H9 (cell line): ENCODE results near the gene POC1B. TPM values are rescaled to one million over a fixed set of nuclear protein-coding genes. Genes with fewer than 3 reads are reported as not detected.
A peak's percentile ranks its signal among the peaks of the same experiment; 100 is the strongest.

Experiments used
- DNase-seq: peaks from one replicate; pipeline ENCODE4 v3.0.0-alpha.2; 2017
- H2AFZ ChIP-seq: one replicate; pipeline ENCODE4 v1.6.1; 2013; ENCODE audit warnings: mild to moderate bottlenecking, low read length, control low read depth, moderate library complexity
- H2AK5ac ChIP-seq: 2 replicates; pipeline ENCODE4 v1.6.1; 2013; ENCODE audit warnings: low read length, control low read depth, mixed read lengths; ENCODE audit not compliant: insufficient read length
- H2BK120ac ChIP-seq: one replicate; pipeline ENCODE4 v1.6.1; 2013; ENCODE audit warnings: low read depth, mild to moderate bottlenecking, low read length, control low read depth, inconsistent platforms; ENCODE audit not compliant: poor library complexity, severe bottlenecking
- H2BK12ac ChIP-seq: 2 replicates; pipeline ENCODE4 v1.6.1; 2013; ENCODE audit warnings: low read length, control low read depth, mixed read lengths, low read depth; ENCODE audit not compliant: insufficient read length
- H2BK15ac ChIP-seq: 2 replicates; pipeline ENCODE4 v1.6.1; 2013; ENCODE audit warnings: low read depth, low read length, control low read depth
- H2BK20ac ChIP-seq: one replicate; pipeline ENCODE4 v1.6.1; 2013; ENCODE audit warnings: low read depth, mild to moderate bottlenecking, low read length, control low read depth, inconsistent platforms; ENCODE audit not compliant: poor library complexity, severe bottlenecking
- H2BK5ac ChIP-seq: 2 replicates; pipeline ENCODE4 v1.6.1; 2013; ENCODE audit warnings: low read length, control low read depth, mixed read lengths; ENCODE audit not compliant: insufficient read length
- H3K14ac ChIP-seq: 2 replicates; pipeline ENCODE4 v1.6.1; 2013; ENCODE audit warnings: low read length, control low read depth; ENCODE audit not compliant: insufficient read depth
- H3K18ac ChIP-seq: 2 replicates; pipeline ENCODE4 v1.6.1; 2013; ENCODE audit warnings: low read depth, mild to moderate bottlenecking, mixed read lengths, low read length, control low read depth; ENCODE audit not compliant: insufficient read length
- H3K23ac ChIP-seq: 2 replicates; pipeline ENCODE4 v1.6.1; 2013; ENCODE audit warnings: low read length, control low read depth, mixed read lengths, low read depth; ENCODE audit not compliant: insufficient read length
- H3K23me2 ChIP-seq: 2 replicates; pipeline ENCODE4 v1.6.1; 2013; ENCODE audit warnings: low read depth, mild to moderate bottlenecking, mixed read lengths, low read length, control low read depth; ENCODE audit not compliant: insufficient read length, poor library complexity, severe bottlenecking
- H3K27ac ChIP-seq: 2 replicates; pipeline ENCODE4 v1.5.1; 2013; ENCODE audit warnings: low read length, control low read depth, mixed read lengths, low read depth; ENCODE audit not compliant: insufficient read length
- H3K27me3 ChIP-seq: 2 replicates; pipeline ENCODE4 v1.6.1; 2013; ENCODE audit warnings: low read length, control low read depth, inconsistent platforms; ENCODE audit not compliant: insufficient read depth
- H3K4ac ChIP-seq: 2 replicates; pipeline ENCODE4 v1.6.1; 2013; ENCODE audit warnings: low read depth, mild to moderate bottlenecking, control low read depth, inconsistent platforms, low read length, moderate library complexity
- H3K4me1 ChIP-seq: 2 replicates; pipeline ENCODE4 v1.6.1; 2013; ENCODE audit warnings: low read length, control low read depth, inconsistent platforms; ENCODE audit not compliant: insufficient read depth
- H3K4me2 ChIP-seq: 2 replicates; pipeline ENCODE4 v1.6.1; 2013; ENCODE audit warnings: low read length, control low read depth, mixed read lengths; ENCODE audit not compliant: insufficient read length, insufficient read depth
- H3K56ac ChIP-seq: 2 replicates; pipeline ENCODE4 v1.6.1; 2013; ENCODE audit warnings: low read depth, mild to moderate bottlenecking, mixed read lengths, low read length, control low read depth; ENCODE audit not compliant: insufficient read length
- H3K79me1 ChIP-seq: 2 replicates; pipeline ENCODE4 v1.6.1; 2013; ENCODE audit warnings: low read depth, mild to moderate bottlenecking, moderate library complexity, low read length, control low read depth, inconsistent platforms; ENCODE audit not compliant: insufficient read depth, poor library complexity, severe bottlenecking
- H3K79me2 ChIP-seq: 2 replicates; pipeline ENCODE4 v1.6.1; 2013; ENCODE audit warnings: low read length, control low read depth, inconsistent platforms; ENCODE audit not compliant: insufficient read depth
- H3K9ac ChIP-seq: 2 replicates; pipeline ENCODE4 v1.6.1; 2013; ENCODE audit warnings: low read length, control low read depth, mixed read lengths; ENCODE audit not compliant: insufficient read length; ENCODE audit errors: extremely low read depth
- H3K9me3 ChIP-seq: one replicate; pipeline ENCODE4 v1.6.1; 2013; ENCODE audit warnings: low read depth, low read length, inconsistent platforms; ENCODE audit not compliant: control insufficient read depth
- H3T11ph ChIP-seq: one replicate; pipeline ENCODE4 v1.6.1; 2013; ENCODE audit warnings: mild to moderate bottlenecking, low read length, control low read depth, inconsistent platforms
- H4K20me1 ChIP-seq: one replicate; pipeline ENCODE4 v1.6.1; 2013; ENCODE audit not compliant: control insufficient read depth, insufficient read length, insufficient read depth
- H4K5ac ChIP-seq: 2 replicates; pipeline ENCODE4 v1.6.1; 2013; ENCODE audit warnings: low read depth, mild to moderate bottlenecking, mixed read lengths, low read length, control low read depth; ENCODE audit not compliant: insufficient read length
- H4K8ac ChIP-seq: replicated peaks from 2 replicates; pipeline ENCODE4 v1.6.1; 2013; ENCODE audit warnings: low read length, control low read depth, mixed read lengths, low read depth; ENCODE audit not compliant: insufficient read length
- H4K91ac ChIP-seq: 2 replicates; pipeline ENCODE4 v1.6.1; 2013; ENCODE audit warnings: low read depth, mild to moderate bottlenecking, moderate library complexity, mixed read lengths, low read length, control low read depth; ENCODE audit not compliant: insufficient read length
- H3K27ac Mint-ChIP-seq, 3 experiments: 2 replicates in 2 of 3; 3 replicates in 1 of 3; pipeline ENCODE4 v1.8.0; 2020 to 2021; ENCODE audit warnings: mixed read lengths in 3 of 3, mild to moderate bottlenecking in 1 of 3, moderate library complexity in 1 of 3
- H3K27me3 Mint-ChIP-seq: 2 replicates; pipeline ENCODE4 v1.8.0; 2021; ENCODE audit warnings: low read depth, mild to moderate bottlenecking, moderate library complexity, mixed read lengths
- H3K36me3 Mint-ChIP-seq, 3 experiments: 2 replicates in 2 of 3; 3 replicates in 1 of 3; pipeline ENCODE4 v1.8.0; 2020 to 2021; ENCODE audit warnings: low read depth in 3 of 3, mixed read lengths in 3 of 3; ENCODE audit not compliant: insufficient read depth in 1 of 3
- H3K4me1 Mint-ChIP-seq, 2 experiments: 2 replicates each; pipeline ENCODE4 v1.8.0; 2020; ENCODE audit warnings: mixed read lengths in 2 of 2
- H3K4me3 Mint-ChIP-seq, 2 experiments: 2 replicates in 1 of 2; 3 replicates in 1 of 2; pipeline ENCODE4 v1.8.0; 2020 to 2021; ENCODE audit warnings: mild to moderate bottlenecking in 2 of 2, mixed read lengths in 2 of 2, moderate library complexity in 1 of 2
- H3K9me3 Mint-ChIP-seq, 2 experiments: 2 replicates in 1 of 2; 3 replicates in 1 of 2; pipeline ENCODE4 v1.8.0; 2020; ENCODE audit warnings: mild to moderate bottlenecking in 2 of 2, mixed read lengths in 2 of 2, moderate library complexity in 1 of 2
- WGBS: extraction: QIAGEN DNeasy Blood & Tissue Kit; methylation state at CpG from one replicate; pipeline ENCODE4 v1.1.7; 2013; ENCODE audit warnings: missing lambda C conversion rate, low lambda C conversion rate, mixed read lengths; ENCODE audit not compliant: insufficient read length; ENCODE audit errors: extremely low coverage; 5-methylcytosine and 5-hydroxymethylcytosine counted together
- total RNA-seq: library from RNA; stranded (reverse); gene quantifications from 2 replicates; pipeline ENCODE4 v1.2.1, GENCODE V29; 2021
- TF ChIP-seq, protein P1 (sequence below): fragments of 200-600 bp; sonication (generic); conservative IDR thresholded peaks from 3 replicates; pipeline ENCODE4 v1.8.0; 2021; ENCODE audit warnings: antibody characterized with exemption, mild to moderate bottlenecking

The POC1B gene
- total RNA-seq, 1 experiment from 2014 or later, result 12.5 TPM

DNA sequence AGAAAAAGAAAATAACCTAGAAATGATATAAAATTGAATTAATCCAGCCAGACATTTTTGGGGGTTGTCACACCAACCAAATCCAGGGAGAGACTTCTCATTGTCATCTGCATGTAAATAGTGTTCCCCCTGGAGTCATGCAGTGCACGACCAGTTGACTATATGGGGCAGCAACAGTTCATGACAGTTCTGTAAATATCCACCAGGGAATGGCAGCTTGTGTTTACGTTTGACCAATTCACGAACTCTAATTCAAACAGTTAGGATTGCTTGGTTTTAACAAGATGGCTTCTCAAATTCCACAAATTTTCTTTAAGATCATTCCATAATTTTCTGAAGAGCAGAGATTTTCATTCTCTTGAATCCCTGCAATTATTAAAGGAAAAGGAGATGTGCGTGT lies 130.1 kb downstream of the POC1B start:
- Histone ChIP-seq H4K20me1 (no peaks in the 10 kb centered on the region), H2BK120ac (no peak overlapping the region), H3K56ac (no peak overlapping the region), H2AK5ac (no peak overlapping the region), H3K4ac (no peak overlapping the region), H2BK15ac (no peak overlapping the region), H4K8ac (no peak overlapping the region), H3K4me1 (no peaks in the 10 kb centered on the region), H3K4me2 (no peak overlapping the region), H3K18ac (no peak overlapping the region), H3K14ac (no peak overlapping the region), H3K23ac (no peak overlapping the region), H3K9me3 (no peaks in the 10 kb centered on the region), H4K91ac (no peak overlapping the region), H4K5ac (no peak overlapping the region), H3K27ac (no peak overlapping the region), H3K9ac (no peak overlapping the region), H3K79me2 (no peaks in the 10 kb centered on the region), H3K27me3 (no peaks in the 10 kb centered on the region), H2BK5ac (no peak overlapping the region), H2BK20ac (no peak overlapping the region), H2AFZ (no peak overlapping the region), H3K23me2 (no peaks in the 10 kb centered on the region), H3K79me1 (no peaks in the 10 kb centered on the region), H2BK12ac (no peak overlapping the region), H3T11ph (no peak overlapping the region)
- no peaks in the 10 kb centered on the region; the same call in 1 of the 2 replicates for H3K27me3 Mint-ChIP-seq
- no peak overlapping the region for H3K4me3 Mint-ChIP-seq
- peak overlapping the region in 1 of 3 experiments; percentile 24; a peak in 2 of 7 replicates for H3K27ac Mint-ChIP-seq
- peaks cover 0 to 3% (median 0%) of the 10 kb centered on the region in 3 experiments; a peak in 2 of 7 replicates for H3K36me3 Mint-ChIP-seq
- peaks cover 5 to 7% of the 10 kb centered on the region in 2 experiments for H3K4me1 Mint-ChIP-seq
- no peak for DNase-seq
- TF ChIP-seq, protein P1, sequence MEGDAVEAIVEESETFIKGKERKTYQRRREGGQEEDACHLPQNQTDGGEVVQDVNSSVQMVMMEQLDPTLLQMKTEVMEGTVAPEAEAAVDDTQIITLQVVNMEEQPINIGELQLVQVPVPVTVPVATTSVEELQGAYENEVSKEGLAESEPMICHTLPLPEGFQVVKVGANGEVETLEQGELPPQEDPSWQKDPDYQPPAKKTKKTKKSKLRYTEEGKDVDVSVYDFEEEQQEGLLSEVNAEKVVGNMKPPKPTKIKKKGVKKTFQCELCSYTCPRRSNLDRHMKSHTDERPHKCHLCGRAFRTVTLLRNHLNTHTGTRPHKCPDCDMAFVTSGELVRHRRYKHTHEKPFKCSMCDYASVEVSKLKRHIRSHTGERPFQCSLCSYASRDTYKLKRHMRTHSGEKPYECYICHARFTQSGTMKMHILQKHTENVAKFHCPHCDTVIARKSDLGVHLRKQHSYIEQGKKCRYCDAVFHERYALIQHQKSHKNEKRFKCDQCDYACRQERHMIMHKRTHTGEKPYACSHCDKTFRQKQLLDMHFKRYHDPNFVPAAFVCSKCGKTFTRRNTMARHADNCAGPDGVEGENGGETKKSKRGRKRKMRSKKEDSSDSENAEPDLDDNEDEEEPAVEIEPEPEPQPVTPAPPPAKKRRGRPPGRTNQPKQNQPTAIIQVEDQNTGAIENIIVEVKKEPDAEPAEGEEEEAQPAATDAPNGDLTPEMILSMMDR, result 0 out of 3 replicates have a peak, but pooled peaks have one; percentile 17
- no CpG with 5 or more reads among the region's 4 CpGs for WGBS
- H3K9me3 Mint-ChIP-seq, result no peaks in the 10 kb centered on the region; a peak in 1 of 5 replicates
